GM04504 (cell line): ENCODE results near the gene TMC8.
"Not testable (repeated sequence)": the region's sequence is repeated elsewhere in the genome, so short reads cannot be mapped to it uniquely, and the experiment has no call there.

Experiments used
- DNase-seq: peaks from one replicate; pipeline ENCODE4 v3.0.0-alpha.2; 2012; ENCODE audit warnings: low read depth

TMC8 gene

DNA sequence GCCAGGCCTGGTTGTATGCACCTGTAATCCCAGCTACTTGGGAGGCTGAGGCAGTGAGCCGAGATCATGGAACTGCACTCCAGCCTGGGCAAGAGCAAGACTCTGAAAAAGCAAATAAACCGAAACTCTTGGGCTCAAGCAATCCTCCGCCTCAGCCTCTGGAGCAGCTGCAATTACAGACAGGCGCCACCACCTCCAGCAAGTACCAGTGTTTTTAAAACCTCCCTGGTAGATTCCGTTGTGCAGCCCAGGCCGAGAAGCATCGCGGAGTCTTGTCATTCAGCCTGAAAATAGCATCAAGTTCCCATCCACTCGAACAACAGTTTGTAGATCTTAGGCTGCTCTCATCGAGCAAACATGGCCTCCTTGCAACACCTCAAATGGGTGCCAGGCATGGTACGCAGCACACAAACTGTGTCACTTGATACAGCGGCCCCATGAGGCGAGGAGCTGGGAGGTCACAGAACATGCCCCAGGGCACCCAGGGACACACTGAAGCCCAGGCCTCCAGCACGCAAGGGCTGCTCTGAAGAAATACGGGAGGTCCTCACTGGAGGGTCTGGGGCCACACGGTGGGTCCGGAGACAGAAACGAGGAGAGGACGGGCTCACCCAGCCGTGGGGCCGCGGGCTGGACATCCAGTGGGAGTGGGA, 20.1 kb upstream of the TMC8 start:
- no peak for DNase-seq

DNA sequence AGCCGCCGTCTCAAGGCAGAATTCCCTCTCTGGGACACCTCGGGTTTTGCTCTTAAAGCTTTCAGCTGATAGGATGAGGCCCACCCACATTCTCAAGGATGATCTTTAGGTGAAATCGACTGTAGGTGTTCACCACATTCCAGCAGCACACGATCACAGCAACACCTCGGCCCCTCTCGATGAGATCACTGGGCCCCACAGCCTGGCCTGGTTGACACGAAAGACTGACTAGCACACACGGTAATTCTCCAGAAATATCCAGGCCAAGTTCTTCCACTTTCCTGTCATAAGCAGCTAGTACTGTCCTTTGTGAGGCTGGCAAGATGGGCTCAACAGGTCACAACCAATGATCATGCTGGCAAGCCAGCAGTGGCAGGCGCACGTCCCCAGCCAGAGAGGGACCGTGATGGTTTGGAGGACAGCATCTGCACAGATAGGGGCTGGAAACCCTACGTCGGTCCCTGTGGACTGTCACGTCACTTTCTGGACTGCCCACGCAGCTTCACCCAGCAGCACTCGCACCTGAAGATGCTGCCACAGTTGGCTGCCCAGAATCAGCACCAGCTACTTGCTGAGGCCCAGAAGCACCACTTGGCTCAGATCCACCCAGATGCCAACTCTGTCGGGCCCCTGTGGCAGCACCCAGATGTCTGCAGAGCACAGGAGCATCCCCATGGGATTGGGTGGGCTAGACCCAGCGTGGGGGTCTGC, 19.4 kb upstream of the TMC8 start:
- no peak for DNase-seq

DNA sequence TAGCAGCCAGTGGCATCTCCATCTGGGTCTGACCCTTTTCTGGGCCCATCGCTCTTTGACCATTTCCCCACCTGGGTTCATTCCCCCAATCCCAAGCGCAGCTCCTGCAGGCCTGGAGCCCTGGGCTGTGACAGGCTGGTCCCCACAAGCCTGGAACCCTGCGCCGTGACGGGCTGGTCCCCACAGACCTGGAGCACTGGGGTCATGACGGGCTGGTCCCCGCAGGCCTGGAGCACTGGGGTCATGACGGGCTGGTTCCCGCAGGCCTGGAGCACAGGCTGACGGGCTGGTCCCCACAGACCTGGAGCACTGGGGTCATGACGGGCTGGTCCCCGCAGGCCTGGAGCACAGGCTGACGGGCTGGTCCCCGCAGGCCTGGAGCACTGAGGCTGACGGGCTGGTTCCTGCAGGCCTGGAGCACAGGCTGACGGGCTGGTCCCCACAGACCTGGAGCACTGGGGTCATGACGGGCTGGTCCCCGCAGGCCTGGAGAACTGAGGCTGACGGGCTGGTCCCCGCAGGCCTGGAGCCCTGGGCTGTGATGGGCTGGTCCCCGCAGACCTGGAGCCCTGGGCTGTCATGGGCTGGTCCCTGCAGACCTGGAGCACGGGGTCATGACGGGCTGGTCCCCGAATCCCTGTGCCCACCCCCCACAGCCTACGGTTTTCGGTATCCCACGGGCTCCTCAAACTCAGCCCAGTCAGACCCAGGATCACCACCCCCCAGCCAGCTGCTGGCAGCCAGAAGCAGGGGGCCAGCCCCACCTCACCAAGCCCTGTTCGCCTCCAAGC, 18.6 kb upstream of the TMC8 start:
- DNase-seq: no peak

- DNase-seq: peak; percentile 15
These were observed 17.8 kb upstream of the TMC8 start for GRCh38 chr17:78112518-78113471.

GRCh38 chr17:78113804-78114785, 16.5 kb upstream of the TMC8 start:
- no peak for DNase-seq

DNA sequence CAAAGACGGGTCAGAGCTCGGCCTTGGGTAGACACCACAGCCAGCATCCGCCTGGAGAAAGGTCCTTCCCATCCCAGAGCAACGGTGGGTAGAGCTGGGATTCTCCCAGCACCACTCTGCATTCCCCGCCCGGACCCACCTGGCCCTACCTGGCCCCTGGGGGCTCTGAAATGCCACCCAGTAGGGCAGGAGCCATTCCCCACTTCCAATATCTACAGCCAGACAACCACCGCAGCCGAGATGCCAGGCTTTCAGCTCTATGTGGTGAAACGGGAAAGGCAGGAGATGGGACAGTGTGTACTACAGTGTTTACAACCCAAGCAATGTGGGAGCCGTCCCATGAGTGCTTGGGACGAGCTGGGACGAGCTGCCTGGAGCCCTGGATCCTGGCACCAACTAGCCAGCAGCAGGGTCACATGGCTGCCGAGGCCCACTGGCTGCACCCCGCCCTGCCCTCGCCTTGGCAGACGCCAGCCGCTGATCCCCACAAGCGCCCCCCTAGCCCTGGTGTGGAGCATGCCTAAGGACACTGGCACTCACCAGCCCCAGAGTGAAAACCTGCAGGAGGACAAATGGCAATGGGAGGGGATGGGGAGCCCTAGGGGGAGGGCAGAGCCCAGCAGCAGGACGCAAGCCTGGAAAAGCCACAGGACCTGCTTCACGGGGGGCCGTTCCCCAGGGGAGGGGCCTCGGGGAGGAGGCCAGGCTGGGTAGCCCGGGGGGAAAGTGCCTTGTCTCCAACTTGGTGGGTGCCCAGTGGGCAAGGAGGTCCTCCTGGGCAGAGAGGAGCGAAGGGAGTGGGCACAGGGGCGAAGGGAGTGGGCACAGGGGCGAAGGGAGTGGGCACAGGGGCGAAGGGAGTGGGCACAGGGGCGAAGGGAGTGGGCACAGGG, 15.5 kb upstream of the TMC8 start:
- no peak for DNase-seq

DNA sequence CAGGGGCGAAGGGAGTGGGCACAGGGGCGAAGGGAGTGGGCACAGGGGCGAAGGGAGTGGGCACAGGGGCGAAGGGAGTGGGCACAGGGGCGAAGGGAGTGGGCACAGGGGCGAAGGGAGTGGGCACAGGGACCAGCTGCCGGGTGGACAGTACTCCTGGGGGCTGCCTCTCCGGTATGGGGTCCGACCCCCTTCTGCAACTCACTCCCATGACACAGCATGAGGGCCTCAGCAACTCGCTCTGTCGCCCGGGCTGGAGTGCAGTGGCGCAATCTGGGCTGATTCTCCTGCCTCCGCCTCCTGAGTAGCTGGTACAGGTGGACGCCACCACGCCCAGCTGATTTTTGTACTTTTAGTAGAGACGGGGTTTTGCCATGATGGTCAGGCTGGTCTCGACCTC, 14.8 kb upstream of the TMC8 start:
- not testable (repeated sequence) for DNase-seq

DNA sequence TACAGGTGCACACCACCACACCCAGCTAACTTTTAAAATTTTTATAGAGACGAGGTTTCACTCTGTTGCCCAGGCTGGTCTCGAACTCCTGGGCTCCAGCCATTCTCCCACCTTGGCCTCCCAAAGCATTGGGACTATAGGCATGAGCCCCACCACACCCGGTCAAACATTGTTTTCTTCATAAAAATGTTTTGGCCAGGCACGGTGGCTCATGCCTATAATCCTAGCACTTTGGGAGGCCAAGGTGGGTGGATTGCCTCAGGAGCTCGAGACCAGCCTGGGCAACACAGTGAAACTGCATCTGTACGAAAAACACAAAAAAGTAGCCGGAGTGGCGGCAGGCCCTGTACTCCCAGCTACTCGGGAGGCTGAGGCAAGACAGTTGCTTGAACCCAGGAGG, 14.2 kb upstream of the TMC8 start:
- no peak for DNase-seq

DNA sequence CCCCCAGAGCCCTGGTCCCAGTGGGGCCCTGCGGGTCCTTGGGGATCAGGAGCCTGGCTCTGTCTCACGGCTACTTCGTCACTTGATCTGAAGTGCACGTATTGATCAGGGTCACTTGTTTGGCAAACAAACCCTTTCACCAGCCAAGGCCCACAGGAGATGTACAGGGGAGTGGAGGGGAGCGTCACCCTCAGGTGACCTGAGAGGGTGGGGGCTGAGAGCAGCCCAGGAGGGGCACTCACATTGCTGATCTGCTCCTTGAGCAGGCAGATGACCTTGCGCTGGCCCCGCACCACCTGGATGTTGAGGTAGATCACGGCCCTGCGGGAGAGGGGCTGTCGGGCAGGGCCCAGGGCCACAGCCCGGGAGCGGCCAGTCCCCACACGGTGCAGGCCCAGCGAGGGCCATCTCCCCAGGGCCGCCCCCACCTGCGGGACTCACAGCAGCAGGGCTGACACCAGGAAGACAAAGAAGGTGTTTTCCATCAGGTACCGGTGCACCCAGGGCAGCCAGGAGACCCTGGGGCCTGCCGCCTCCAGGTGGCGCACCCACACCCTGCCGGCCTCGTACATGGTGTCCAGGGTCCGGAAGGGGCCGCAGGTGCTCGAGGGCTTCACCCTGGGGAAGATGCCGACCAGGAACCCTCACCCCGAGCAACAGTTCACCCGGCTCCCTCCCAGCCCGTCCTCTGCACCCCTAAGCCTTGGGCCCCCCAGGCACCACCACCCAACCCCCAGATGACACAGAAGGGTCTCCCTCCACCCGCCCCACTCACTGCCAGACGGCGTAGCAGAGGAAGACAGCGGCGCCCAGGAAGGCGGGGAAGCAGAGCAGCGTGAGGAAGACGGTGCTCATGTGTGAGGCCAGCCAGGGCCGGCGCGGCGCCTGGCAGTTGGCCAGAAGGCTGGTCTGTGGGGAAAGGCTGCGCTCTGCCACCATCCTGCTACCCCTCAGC, 13.3 kb upstream of the TMC8 start:
- DNase-seq: no peak

GRCh38 chr17:78118801-78119241, 11.8 kb upstream of the TMC8 start:
- no peak for DNase-seq

GRCh38 chr17:78120537-78120936, 10.0 kb upstream of the TMC8 start:
- DNase-seq: no peak

DNA sequence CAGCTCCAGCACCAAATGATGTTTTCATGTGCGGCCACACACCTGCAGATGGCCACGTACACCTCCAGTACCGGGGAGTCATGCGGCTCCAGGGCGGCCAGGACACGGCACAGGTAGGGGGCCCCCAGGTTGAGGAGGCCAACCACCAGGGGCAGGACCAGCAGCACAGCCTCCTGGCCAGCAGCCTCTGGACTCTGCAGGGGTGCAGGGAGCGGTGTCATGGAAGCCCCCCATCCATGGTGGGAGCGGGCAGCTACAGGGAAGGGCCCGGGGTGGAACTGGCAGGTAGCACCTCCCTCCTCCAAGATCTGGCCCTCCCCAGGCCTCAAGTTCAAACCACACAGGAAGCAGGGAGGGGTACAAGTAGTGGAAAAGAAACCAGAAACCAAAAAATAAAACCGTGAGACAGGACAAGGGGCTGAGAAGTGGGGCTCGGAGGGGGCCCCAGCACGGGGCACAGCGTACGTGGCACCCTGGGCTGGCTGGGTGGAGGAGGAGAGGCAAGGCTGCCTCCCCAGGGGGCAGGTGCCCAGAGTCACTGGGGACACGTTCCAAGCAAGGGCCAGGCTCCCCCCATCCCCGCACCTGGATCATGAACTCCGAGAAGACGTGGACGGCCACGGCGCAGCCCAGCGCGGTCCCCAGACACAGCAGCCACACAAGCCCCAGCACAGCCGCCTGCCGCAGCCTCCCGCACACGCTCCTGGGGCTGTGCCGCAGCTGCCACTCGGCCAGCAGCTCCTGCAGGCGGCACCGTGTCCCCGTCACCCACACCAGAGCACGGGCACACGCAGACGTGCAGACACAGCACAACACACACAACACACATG, 9.4 kb upstream of the TMC8 start:
- DNase-seq: no peak

GRCh38 chr17:78121801-78122215, 8.8 kb upstream of the TMC8 start:
- DNase-seq: no peak

GRCh38 chr17:78122216-78122930, 8.2 kb upstream of the TMC8 start:
- no peak for DNase-seq

GRCh38 chr17:78122931-78123249, 7.7 kb upstream of the TMC8 start:
- DNase-seq: no peak

GRCh38 chr17:78123258-78123929, 7.2 kb upstream of the TMC8 start:
- no peak for DNase-seq
